Tibial artery (tissue), 4 donors: ENCODE data around the gene SETBP1.

Experiments used
- DNase-seq, 2 donors: peaks; one replicate each; pipeline ENCODE4 v3.0.0-alpha.2; 2019
- H3K27ac ChIP-seq, 2 donors: fragments of 200-600 bp; sonication (generic) in 1 of 2; 1 replicate in 1 of 2; 2 replicates in 1 of 2; pipeline ENCODE4 v1.5.1; 2018 to 2019; ENCODE audit warnings: mild to moderate bottlenecking in 1 of 2
- H3K27me3 ChIP-seq, 2 donors: fragments of 200-600 bp; sonication (generic) in 1 of 2; one replicate each; pipeline versions ENCODE4 v1.5.1 to v1.6.0; 2016 to 2019
- H3K36me3 ChIP-seq, 3 donors: fragments of 200-600 bp; sonication (generic) in 2 of 3; one replicate each; pipeline ENCODE4 v1.5.1; 2016 to 2019; ENCODE audit warnings: mild to moderate bottlenecking in 2 of 3
- H3K4me1 ChIP-seq, 4 donors: fragments of 200-600 bp; sonication (generic) in 2 of 4; 1 replicate in 3 of 4; 2 replicates in 1 of 4; pipeline ENCODE4 v1.5.1; 2016 to 2019
- H3K4me3 ChIP-seq, 2 donors: fragments of 200-600 bp; sonication (generic) in 1 of 2; 1 replicate in 1 of 2; 2 replicates in 1 of 2; pipeline ENCODE4 v1.5.1; 2018 to 2019; ENCODE audit warnings: mild to moderate bottlenecking in 2 of 2
- H3K9me3 ChIP-seq, 3 donors: fragments of 200-600 bp; sonication (generic) in 1 of 3; one replicate each; pipeline ENCODE4 v1.5.1; 2016 to 2019
- intact Hi-C: fragments of 100-400 bp; cut with DNase I; formaldehyde crosslinking; loops from one replicate; pipeline ENCODE4 v1.15.0; 2023; ENCODE audit warnings: low total_unique reads
- TF ChIP-seq, protein P1 (sequence below), 2 experiments: fragments of 200-600 bp in 1 of 2; fragments of 450-650 bp in 1 of 2; IDR thresholded peaks; one replicate each; pipeline ENCODE4 v1.5.1; 2017 to 2019; ENCODE audit warnings: antibody characterized with exemption in 2 of 2, mild to moderate bottlenecking in 1 of 2, moderate library complexity in 1 of 2

SETBP1 gene

DNA sequence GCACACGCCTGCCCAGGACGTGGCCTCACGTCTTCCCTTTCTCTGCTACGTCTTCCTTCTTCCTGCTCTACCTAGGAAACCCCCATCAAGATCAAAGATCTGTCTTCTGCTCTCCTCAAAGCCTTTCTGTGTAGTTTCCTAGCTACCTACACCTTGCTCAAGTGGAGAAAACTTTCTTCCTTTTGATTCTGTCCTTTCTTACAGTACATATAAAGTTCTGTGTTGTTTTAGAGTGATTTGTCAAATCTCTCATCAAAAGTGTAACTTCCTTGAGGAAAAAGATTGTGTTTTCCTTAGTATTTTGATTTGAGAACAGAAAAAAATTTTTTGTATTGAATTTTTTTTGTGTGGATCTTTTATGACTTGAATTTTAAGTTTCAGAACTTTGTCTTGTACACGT is 17.8 kb downstream of the SETBP1 start:
- Histone ChIP-seq H3K9me3 (no peaks in the 10 kb centered on the region), H3K27me3 (no peaks in the 10 kb centered on the region), H3K4me3 (no peak overlapping the region), H3K36me3 (peaks cover 0 to 5% (median 0%) of the 10 kb centered on the region in 3 donors), H3K4me1 (peaks cover 0 to 86% (median 50%) of the 10 kb centered on the region in 4 donors), H3K27ac (peak overlapping the region in 1 of 2 donors; percentile 62)
- intact Hi-C loops = no loop called here
- TF ChIP-seq, protein P1, sequence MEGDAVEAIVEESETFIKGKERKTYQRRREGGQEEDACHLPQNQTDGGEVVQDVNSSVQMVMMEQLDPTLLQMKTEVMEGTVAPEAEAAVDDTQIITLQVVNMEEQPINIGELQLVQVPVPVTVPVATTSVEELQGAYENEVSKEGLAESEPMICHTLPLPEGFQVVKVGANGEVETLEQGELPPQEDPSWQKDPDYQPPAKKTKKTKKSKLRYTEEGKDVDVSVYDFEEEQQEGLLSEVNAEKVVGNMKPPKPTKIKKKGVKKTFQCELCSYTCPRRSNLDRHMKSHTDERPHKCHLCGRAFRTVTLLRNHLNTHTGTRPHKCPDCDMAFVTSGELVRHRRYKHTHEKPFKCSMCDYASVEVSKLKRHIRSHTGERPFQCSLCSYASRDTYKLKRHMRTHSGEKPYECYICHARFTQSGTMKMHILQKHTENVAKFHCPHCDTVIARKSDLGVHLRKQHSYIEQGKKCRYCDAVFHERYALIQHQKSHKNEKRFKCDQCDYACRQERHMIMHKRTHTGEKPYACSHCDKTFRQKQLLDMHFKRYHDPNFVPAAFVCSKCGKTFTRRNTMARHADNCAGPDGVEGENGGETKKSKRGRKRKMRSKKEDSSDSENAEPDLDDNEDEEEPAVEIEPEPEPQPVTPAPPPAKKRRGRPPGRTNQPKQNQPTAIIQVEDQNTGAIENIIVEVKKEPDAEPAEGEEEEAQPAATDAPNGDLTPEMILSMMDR (IDR thresholded peaks at IDR 0.05) = no peak
- no peak for DNase-seq

DNA sequence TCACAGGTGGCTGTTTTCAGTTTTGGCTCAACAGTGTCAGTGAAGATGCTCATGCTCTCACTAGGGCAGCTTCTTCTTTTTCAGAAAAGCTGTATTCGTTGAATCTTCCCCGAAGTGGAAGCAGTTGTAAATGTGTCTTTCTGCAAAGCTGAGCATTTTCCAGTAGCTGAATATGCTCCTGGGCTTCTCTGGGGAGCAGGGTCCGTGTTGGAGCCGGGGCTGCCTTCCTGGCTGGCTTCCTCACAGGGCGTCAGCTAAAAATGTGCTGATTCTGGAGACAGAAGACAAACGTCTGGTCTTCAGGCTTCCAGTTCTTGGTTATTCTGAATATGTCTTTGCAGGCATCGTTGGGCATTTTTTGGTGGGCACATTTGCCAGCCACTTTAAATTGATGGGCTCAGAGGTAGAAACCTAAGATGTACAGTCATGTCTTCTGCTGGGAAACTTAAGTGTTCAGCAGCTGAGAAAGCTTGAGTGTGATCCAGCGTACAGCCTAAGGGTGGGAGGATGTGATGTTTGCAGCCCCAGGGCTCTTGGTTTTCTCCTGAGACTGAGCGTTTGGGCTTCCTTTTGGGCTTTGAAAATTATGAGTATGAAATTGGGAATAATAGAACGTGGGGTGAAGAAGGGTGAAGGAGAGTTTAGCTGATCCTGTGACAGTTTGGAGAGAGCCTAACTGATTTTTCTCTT is 19.0 kb downstream of the SETBP1 start:
- no peaks in the 10 kb centered on the region for H3K9me3 ChIP-seq
- TF ChIP-seq, protein P1 (IDR thresholded peaks at IDR 0.05) = no peak
- intact Hi-C loops = no loop called here
- no peaks in the 10 kb centered on the region for H3K27me3 ChIP-seq
- peaks cover 0 to 5% (median 0%) of the 10 kb centered on the region in 3 donors for H3K36me3 ChIP-seq
- peak overlapping the region; percentile 75 to 76 for H3K27ac ChIP-seq
- no peak for DNase-seq
- peaks cover 0 to 93% (median 50%) of the 10 kb centered on the region in 4 donors for H3K4me1 ChIP-seq
- H3K4me3 ChIP-seq = no peak overlapping the region

DNA sequence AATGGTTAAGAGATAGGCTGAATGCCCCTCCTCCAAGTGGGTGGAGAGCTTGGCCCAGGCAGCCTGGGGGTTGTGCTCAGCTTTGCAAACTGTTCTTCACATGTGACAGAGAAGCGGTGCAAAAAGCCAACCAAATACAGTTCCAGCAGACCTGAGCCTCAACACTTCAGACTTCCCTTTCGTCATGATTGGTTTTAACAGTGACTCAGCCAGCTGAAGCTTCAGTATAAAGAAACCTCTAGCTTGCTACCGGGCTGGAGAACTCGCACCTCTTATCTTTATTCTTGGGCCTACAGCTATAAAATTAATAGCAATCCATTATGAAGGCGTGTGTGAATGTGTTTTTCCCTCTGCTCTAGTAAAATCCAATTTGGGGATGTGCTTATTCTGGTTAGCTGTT is 20.0 kb downstream of the SETBP1 start:
- TF ChIP-seq, protein P1 (IDR thresholded peaks at IDR 0.05) = no peak
- Histone ChIP-seq H3K9me3 (no peaks in the 10 kb centered on the region), H3K4me3 (no peak overlapping the region), H3K27ac (peak overlapping the region; percentile 75 to 76), H3K36me3 (peaks cover 0 to 5% (median 0%) of the 10 kb centered on the region in 3 donors), H3K4me1 (peaks cover 0 to 93% (median 47%) of the 10 kb centered on the region in 4 donors), H3K27me3 (no peaks in the 10 kb centered on the region)
- intact Hi-C loops = no loop called here
- DNase-seq = peak; percentile 48 to 81

DNA sequence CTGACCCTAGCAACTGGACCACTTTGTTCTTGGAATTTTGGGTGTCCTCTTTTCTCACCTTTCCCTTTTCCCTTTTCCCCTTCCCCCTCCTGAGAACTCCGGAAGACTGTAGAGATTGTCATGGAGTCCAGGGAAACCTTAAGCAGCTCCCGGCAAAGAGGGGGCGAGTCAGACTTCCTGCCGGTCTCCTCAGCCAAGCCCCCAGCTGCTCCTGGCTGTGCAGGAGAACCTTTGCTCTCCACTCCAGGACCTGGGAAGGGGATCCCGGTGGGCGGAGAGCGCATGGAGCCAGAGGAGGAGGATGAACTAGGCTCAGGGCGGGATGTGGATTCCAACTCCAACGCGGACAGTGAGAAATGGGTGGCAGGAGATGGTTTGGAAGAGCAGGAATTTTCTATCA is 20.5 kb downstream of the SETBP1 start:
- Histone ChIP-seq H3K4me3 (no peak overlapping the region), H3K9me3 (no peaks in the 10 kb centered on the region), H3K27ac (peak overlapping the region; percentile 75 to 76), H3K4me1 (peaks cover 0 to 93% (median 42%) of the 10 kb centered on the region in 4 donors), H3K36me3 (peaks cover 0 to 5% (median 0%) of the 10 kb centered on the region in 3 donors), H3K27me3 (no peaks in the 10 kb centered on the region)
- TF ChIP-seq, protein P1 (IDR thresholded peaks at IDR 0.05) = no peak
- intact Hi-C loops = no loop called here
- no peak for DNase-seq

DNA sequence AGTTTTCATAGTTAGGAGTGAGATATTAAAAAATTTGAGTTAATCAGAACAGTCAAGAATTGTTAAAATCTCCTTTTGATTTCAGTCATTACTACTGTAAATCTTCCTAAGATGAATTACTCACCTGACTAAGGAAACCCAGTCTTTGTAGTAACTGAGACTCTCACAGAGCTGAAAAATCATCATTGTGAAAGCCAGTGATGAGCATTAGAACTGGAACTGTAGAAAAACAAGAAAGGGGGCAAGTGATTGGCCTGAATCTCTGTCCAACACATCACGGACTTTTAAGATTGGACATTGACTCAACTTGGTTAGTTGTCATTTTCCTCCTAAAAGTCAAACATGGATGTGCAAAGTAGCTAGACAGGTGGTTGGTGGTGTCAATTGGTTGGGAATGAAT is 21.9 kb downstream of the SETBP1 start:
- Histone ChIP-seq H3K4me3 (no peak overlapping the region), H3K27ac (peak overlapping the region in 1 of 2 donors; percentile 1), H3K4me1 (peaks cover 0 to 91% (median 36%) of the 10 kb centered on the region in 4 donors), H3K36me3 (peaks cover 0 to 5% (median 0%) of the 10 kb centered on the region in 3 donors), H3K9me3 (no peaks in the 10 kb centered on the region), H3K27me3 (no peaks in the 10 kb centered on the region)
- TF ChIP-seq, protein P1 (IDR thresholded peaks at IDR 0.05) = no peak
- DNase-seq = no peak
- intact Hi-C loops = no loop called here
